HL-60 (cell line): Measurements from ENCODE around the gene RNF6.

ENCODE experiments used
- DNase-seq, 2 experiments: peaks; one replicate each; pipeline ENCODE4 v3.0.0-alpha.2; 2010 to 2020; ENCODE audit warnings: low read depth in 1 of 2, low spot score in 1 of 2
- H3K27ac ChIP-seq: fragments of 250-450 bp; sonication (Bioruptor Pico); replicated peaks from 2 replicates; pipeline ENCODE4 v1.5.1; 2020; ENCODE audit warnings: mild to moderate bottlenecking, moderate library complexity
- H3K27me3 ChIP-seq: fragments of 250-450 bp; sonication (Bioruptor Pico); 2 replicates; pipeline ENCODE4 v1.5.1; 2021; ENCODE audit warnings: mild to moderate bottlenecking, moderate library complexity; ENCODE audit not compliant: insufficient read depth, poor library complexity, severe bottlenecking
- H3K4me3 ChIP-seq: replicated peaks from 2 replicates; pipeline ENCODE4 v1.5.1; 2011; ENCODE audit warnings: mild to moderate bottlenecking, control low read depth, low read length; ENCODE audit not compliant: insufficient read depth
- GABPA ChIP-seq: IDR thresholded peaks from 2 replicates; pipeline ENCODE4 v1.6.1; 2012; ENCODE audit warnings: low read depth
- POLR2AphosphoS5 ChIP-seq: IDR thresholded peaks from 2 replicates; pipeline ENCODE4 v1.6.1; 2012; ENCODE audit warnings: low read depth
- SPI1 ChIP-seq: IDR thresholded peaks from 2 replicates; pipeline ENCODE4 v1.6.1; 2012; ENCODE audit warnings: low read depth, mild to moderate bottlenecking, borderline replicate concordance
- TF ChIP-seq, protein P1 (sequence below): IDR thresholded peaks from 2 replicates; pipeline ENCODE4 v1.6.1; 2012; ENCODE audit warnings: low read depth; ENCODE audit not compliant: insufficient replicate concordance
- TF ChIP-seq, protein P2 (sequence below): IDR thresholded peaks from one replicate; pipeline ENCODE4 v1.5.1; 2011; ENCODE audit warnings: low read length, control low read depth, inconsistent platforms; ENCODE audit not compliant: insufficient read depth

RNF6 gene

GRCh38 chr13:26262156-26262555 is 40.0 kb upstream of the RNF6 start:
- no peak for DNase-seq
- no peaks in the 10 kb centered on the region for H3K27me3 ChIP-seq
- H3K4me3 ChIP-seq: no peak overlapping the region
- H3K27ac ChIP-seq: no peak overlapping the region
- TF ChIP-seq, protein P1, sequence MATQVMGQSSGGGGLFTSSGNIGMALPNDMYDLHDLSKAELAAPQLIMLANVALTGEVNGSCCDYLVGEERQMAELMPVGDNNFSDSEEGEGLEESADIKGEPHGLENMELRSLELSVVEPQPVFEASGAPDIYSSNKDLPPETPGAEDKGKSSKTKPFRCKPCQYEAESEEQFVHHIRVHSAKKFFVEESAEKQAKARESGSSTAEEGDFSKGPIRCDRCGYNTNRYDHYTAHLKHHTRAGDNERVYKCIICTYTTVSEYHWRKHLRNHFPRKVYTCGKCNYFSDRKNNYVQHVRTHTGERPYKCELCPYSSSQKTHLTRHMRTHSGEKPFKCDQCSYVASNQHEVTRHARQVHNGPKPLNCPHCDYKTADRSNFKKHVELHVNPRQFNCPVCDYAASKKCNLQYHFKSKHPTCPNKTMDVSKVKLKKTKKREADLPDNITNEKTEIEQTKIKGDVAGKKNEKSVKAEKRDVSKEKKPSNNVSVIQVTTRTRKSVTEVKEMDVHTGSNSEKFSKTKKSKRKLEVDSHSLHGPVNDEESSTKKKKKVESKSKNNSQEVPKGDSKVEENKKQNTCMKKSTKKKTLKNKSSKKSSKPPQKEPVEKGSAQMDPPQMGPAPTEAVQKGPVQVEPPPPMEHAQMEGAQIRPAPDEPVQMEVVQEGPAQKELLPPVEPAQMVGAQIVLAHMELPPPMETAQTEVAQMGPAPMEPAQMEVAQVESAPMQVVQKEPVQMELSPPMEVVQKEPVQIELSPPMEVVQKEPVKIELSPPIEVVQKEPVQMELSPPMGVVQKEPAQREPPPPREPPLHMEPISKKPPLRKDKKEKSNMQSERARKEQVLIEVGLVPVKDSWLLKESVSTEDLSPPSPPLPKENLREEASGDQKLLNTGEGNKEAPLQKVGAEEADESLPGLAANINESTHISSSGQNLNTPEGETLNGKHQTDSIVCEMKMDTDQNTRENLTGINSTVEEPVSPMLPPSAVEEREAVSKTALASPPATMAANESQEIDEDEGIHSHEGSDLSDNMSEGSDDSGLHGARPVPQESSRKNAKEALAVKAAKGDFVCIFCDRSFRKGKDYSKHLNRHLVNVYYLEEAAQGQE: no peak
- TF ChIP-seq, protein P2, sequence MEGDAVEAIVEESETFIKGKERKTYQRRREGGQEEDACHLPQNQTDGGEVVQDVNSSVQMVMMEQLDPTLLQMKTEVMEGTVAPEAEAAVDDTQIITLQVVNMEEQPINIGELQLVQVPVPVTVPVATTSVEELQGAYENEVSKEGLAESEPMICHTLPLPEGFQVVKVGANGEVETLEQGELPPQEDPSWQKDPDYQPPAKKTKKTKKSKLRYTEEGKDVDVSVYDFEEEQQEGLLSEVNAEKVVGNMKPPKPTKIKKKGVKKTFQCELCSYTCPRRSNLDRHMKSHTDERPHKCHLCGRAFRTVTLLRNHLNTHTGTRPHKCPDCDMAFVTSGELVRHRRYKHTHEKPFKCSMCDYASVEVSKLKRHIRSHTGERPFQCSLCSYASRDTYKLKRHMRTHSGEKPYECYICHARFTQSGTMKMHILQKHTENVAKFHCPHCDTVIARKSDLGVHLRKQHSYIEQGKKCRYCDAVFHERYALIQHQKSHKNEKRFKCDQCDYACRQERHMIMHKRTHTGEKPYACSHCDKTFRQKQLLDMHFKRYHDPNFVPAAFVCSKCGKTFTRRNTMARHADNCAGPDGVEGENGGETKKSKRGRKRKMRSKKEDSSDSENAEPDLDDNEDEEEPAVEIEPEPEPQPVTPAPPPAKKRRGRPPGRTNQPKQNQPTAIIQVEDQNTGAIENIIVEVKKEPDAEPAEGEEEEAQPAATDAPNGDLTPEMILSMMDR: no peak
- TF ChIP-seq GABPA (no peak), POLR2AphosphoS5 (no peak), SPI1 (no peak)

DNA sequence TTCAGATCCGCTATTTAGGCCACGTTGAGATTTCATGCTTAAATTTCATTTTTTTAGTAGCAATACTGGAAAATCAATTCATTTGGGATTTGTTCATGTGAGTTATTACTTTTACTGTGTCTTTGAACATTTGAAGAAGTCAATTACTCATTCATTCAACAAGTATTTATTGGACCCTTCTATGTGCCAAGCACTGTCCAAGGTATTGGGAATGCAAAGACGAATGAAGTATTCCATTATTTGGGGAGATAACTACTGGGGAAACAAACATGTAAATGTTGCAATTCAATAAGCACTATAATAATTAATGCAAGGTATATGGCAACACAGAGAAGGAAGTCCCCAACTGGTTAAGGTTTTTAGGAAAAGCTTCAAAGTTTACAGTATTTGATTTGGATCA is 37.5 kb upstream of the RNF6 start:
- Histone ChIP-seq H3K4me3 (no peak overlapping the region), H3K27me3 (no peaks in the 10 kb centered on the region), H3K27ac (no peak overlapping the region)
- TF ChIP-seq, protein P1: peak; percentile 75
- TF ChIP-seq, protein P2: no peak
- no peak for TF ChIP-seq SPI1
- TF ChIP-seq GABPA: no peak
- TF ChIP-seq POLR2AphosphoS5: no peak
- no peak for DNase-seq

DNA sequence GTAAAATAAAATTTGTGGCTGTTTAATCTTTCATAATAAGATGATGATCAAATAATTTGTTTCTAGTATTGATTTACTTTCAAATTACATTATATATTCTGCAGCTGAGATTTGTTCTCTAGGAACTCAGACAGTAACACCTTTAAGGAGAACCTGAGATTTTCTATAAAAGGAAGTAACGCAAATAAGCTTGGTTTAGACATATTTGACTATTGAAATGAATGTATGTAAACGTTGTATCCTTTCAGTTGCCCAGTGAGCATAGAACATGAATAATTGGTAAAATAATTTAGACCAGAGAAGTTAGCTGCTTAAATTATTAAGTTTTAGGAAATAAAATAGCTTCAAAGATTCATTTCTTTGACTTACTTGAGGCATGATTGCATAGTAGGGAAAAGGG is 34.9 kb upstream of the RNF6 start:
- no peak overlapping the region for H3K4me3 ChIP-seq
- DNase-seq: no peak
- no peak overlapping the region for H3K27ac ChIP-seq
- no peaks in the 10 kb centered on the region for H3K27me3 ChIP-seq
- TF ChIP-seq, protein P2: no peak
- TF ChIP-seq, protein P1: no peak
- TF ChIP-seq POLR2AphosphoS5 (no peak), SPI1 (no peak), GABPA (no peak)
